Panc1 (cell line): ENCODE results near the gene FBN1. TPM values are rescaled to one million over a fixed set of nuclear protein-coding genes. Genes with fewer than 3 reads are reported as not detected.

Experiments
- ATAC-seq: fragments of 200-7000 bp; cut with Tn5 transposase; 2 replicates; pipeline ENCODE4 v1.9.1; 2020; ENCODE audit warnings: mild to moderate bottlenecking, moderate library complexity
- BruUV-seq: library from RNA; stranded (reverse); fragments of 400-500 nt; replicated peaks from 2 replicates; lab custom pipeline; 2021; lab: Mats Ljungman, UMichigan
- CTCF ChIA-PET: fragments of 300-600 bp; sonication (Branson Sonifier 250); formaldehyde crosslinking; loops from one replicate; lab custom pipeline; 2022; ENCODE audit warnings: antibody characterized with exemption; lab: Charles Lee
- POLR2A ChIA-PET: fragments of 300-600 bp; sonication (Branson Sonifier 250); formaldehyde crosslinking; loops from one replicate; lab custom pipeline; 2022; ENCODE audit warnings: antibody characterized with exemption; lab: Charles Lee
- DNase-seq: peaks from one replicate; pipeline ENCODE4 v3.0.0-alpha.2; 2010; ENCODE audit warnings: low read depth, low spot score
- H3K27ac ChIP-seq: 2 replicates; pipeline ENCODE4 v1.5.1; 2011; ENCODE audit warnings: mild to moderate bottlenecking, low read length, inconsistent platforms
- H3K27me3 ChIP-seq: fragments of 200-500 bp; sonication (Bioruptor generic); 2 replicates; pipeline ENCODE4 v1.6.0; 2014; ENCODE audit warnings: low read length, inconsistent platforms; ENCODE audit not compliant: control insufficient read depth, insufficient read depth
- H3K36me3 ChIP-seq: fragments of 200-500 bp; sonication (Bioruptor generic); 2 replicates; pipeline ENCODE4 v1.5.1; 2014; ENCODE audit warnings: inconsistent platforms, mild to moderate bottlenecking, low read length, moderate library complexity; ENCODE audit not compliant: control insufficient read depth, insufficient read depth
- H3K4me1 ChIP-seq: 2 replicates; pipeline ENCODE4 v1.5.1; 2011; ENCODE audit warnings: inconsistent platforms, mild to moderate bottlenecking, low read length, moderate library complexity; ENCODE audit not compliant: control insufficient read depth, insufficient read depth
- H3K4me3 ChIP-seq, 2 experiments: 2 replicates each; pipeline ENCODE4 v1.5.1; 2011 to 2012; ENCODE audit warnings: low read depth in 2 of 2, low read length in 2 of 2, mild to moderate bottlenecking in 2 of 2, inconsistent platforms in 1 of 2, moderate library complexity in 1 of 2
- H3K9me3 ChIP-seq: fragments of 200-500 bp; sonication (Bioruptor generic); 2 replicates; pipeline ENCODE4 v1.5.1; 2014; ENCODE audit warnings: low read depth, mild to moderate bottlenecking, inconsistent platforms, low read length, moderate library complexity; ENCODE audit not compliant: control insufficient read depth, insufficient read depth
- CTCF ChIP-seq: fragments of 450-650 bp; IDR thresholded peaks from 2 replicates; pipeline ENCODE4 v1.5.1; 2017; ENCODE audit warnings: mild to moderate bottlenecking
- POLR2AphosphoS5 ChIP-seq: IDR thresholded peaks from 2 replicates; pipeline ENCODE4 v1.6.1; 2012; ENCODE audit warnings: mild to moderate bottlenecking, low read depth, low read length, moderate library complexity
- REST ChIP-seq, 2 experiments: IDR thresholded peaks; 2 replicates each; pipeline ENCODE4 v1.6.1; 2011 to 2012; ENCODE audit warnings: low read depth in 2 of 2, control low read depth in 1 of 2, low read length in 1 of 2, mild to moderate bottlenecking in 1 of 2, moderate library complexity in 1 of 2; ENCODE audit not compliant: insufficient read depth in 1 of 2
- SIN3A ChIP-seq: IDR thresholded peaks from 2 replicates; pipeline ENCODE4 v1.6.1; 2012; ENCODE audit warnings: low read depth, mild to moderate bottlenecking, low read length, moderate library complexity, borderline replicate concordance; ENCODE audit not compliant: insufficient read depth
- TCF7L2 ChIP-seq: IDR thresholded peaks from 2 replicates; pipeline ENCODE4 v1.6.1; 2011; ENCODE audit warnings: mild to moderate bottlenecking, low read depth, low read length, inconsistent platforms
- in situ Hi-C: cut with HindIII; loops from 2 replicates; pipeline ENCODE4 v1.10.0; 2016; ENCODE audit warnings: low sequenced_read_pairs, low pct_unique_long_range_greater_than_20kb
- intact Hi-C: fragments of 100-400 bp; cut with micrococcal nuclease; formaldehyde crosslinking; loops from one replicate; pipeline ENCODE4 v1.10.0; 2022; ENCODE audit not compliant: unreplicated experiment
- total RNA-seq: library from RNA; stranded (reverse); gene quantifications from one replicate; pipeline ENCODE4 v1.2.1, GENCODE V29; 2021; ENCODE audit not compliant: unreplicated experiment

Gene FBN1
- total RNA-seq, 1 experiment from 2014 or later = 0.46 TPM

GRCh38 chr15:48533982-48534381 is 111.5 kb downstream of the FBN1 start:
- intact Hi-C loops = no loop called here
- H3K27me3 ChIP-seq = peaks cover 2% of the 10 kb centered on the region
- ChIA-PET POLR2A (no interaction called here), CTCF (no interaction called here)
- BruUV-seq = no TSS peak
- in situ Hi-C loops = no loop called here
- H3K27ac ChIP-seq = no peak overlapping the region
- DNase-seq (no peak), ATAC-seq (no peak)
- H3K4me1 ChIP-seq = no peaks in the 10 kb centered on the region
- TF ChIP-seq SIN3A (no peak), TCF7L2 (no peak), REST (IDR thresholded peaks at IDR 0.05; ENCODE audit: insufficient read depth in 1 of 2, low read depth in 2 of 2, low read length in 1 of 2) (no peak), CTCF (no peak), POLR2AphosphoS5 (no peak)
- H3K4me3 ChIP-seq = no peak overlapping the region
- H3K9me3 ChIP-seq = no peaks in the 10 kb centered on the region
- no peaks in the 10 kb centered on the region for H3K36me3 ChIP-seq

GRCh38 chr15:48532946-48533345 is 112.6 kb downstream of the FBN1 start:
- Histone ChIP-seq H3K9me3 (no peaks in the 10 kb centered on the region), H3K4me1 (no peaks in the 10 kb centered on the region), H3K36me3 (no peaks in the 10 kb centered on the region), H3K4me3 (no peak overlapping the region), H3K27ac (no peak overlapping the region), H3K27me3 (peaks cover 2% of the 10 kb centered on the region)
- BruUV-seq = no TSS peak
- DNase-seq = no peak
- ChIA-PET POLR2A (no interaction called here), CTCF (no interaction called here)
- no peak for TF ChIP-seq CTCF
- no peak for TF ChIP-seq TCF7L2
- TF ChIP-seq POLR2AphosphoS5 = no peak
- ATAC-seq = no peak
- intact Hi-C loops (no loop called here), in situ Hi-C loops (no loop called here)
